Stimulated activated CD4-positive, alpha-beta T cell treated with anti-CD3 and anti-CD28 coated beads, Interleukin-12 subunit alpha, Interleukin-12 subunit beta, amount 100 ng/mL, for 4 hours (primary cell): ENCODE data around the gene PAQR7.

ENCODE experiments used
- DNase-seq: peaks from one replicate; pipeline ENCODE4 v3.0.0-alpha.2; 2020

Gene PAQR7

GRCh38 chr1:25814549-25815087 is 60.9 kb downstream of the PAQR7 start:
- DNase-seq, result no peak

GRCh38 chr1:25813734-25814471 is 61.6 kb downstream of the PAQR7 start:
- no peak for DNase-seq

DNA sequence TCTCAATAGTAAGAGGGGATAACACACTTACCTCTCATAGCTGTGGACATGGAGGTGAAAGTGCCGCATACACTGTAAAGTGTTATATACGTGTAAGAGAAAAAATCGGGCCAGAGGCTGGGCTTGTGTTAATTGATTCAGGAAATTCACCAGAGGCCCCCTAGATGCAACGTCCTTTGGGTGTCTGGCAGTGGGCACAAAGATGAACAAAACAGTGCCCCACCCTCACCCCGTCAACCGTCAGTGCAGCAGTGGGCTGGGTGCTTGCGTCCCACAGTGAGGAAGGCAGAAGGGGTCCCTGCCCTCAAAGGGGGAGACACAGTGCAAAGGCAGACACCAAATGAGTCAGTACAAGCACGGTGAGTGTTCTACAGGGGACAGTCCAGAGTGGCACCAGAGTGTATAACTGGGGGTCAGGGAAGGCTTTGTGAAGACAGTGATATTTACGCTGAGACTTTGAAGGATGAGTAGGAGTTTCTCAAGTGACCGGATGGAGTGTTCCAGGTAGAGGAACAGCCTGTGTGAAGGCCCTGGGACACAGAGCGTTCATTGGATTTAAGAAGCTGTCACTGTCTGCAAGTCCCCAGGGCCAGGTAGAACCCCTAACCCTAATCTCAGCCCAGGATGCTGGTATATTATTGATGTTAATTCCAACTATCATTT is 62.3 kb downstream of the PAQR7 start:
- DNase-seq, result no peak
